Neural progenitor cell (in vitro differentiated cells): ENCODE results near the gene PIAS1. TPM values are rescaled to one million over a fixed set of nuclear protein-coding genes. Genes with fewer than 3 reads are reported as not detected.

Experiments used
- DNase-seq: peaks from one replicate; pipeline ENCODE4 v3.0.0-alpha.2; 2016; ENCODE audit warnings: low spot score
- H2AFZ ChIP-seq: fragments of 200-600 bp; sonication (generic); replicated peaks from 2 replicates; pipeline ENCODE4 v1.6.1; 2016; ENCODE audit warnings: antibody characterized with exemption
- H3F3A ChIP-seq: fragments of 200-600 bp; sonication (generic); 2 replicates; pipeline ENCODE4 v1.6.1; 2016; ENCODE audit warnings: antibody characterized with exemption, low read depth
- H3K27ac ChIP-seq: fragments of 200-600 bp; sonication (generic); 2 replicates; pipeline ENCODE4 v1.5.1; 2016; ENCODE audit warnings: mild to moderate bottlenecking
- H3K27me3 ChIP-seq: fragments of 200-600 bp; sonication (generic); 2 replicates; pipeline ENCODE4 v1.6.1; 2016; ENCODE audit warnings: mild to moderate bottlenecking, moderate library complexity
- H3K36me3 ChIP-seq: fragments of 200-600 bp; sonication (generic); 2 replicates; pipeline ENCODE4 v1.5.1; 2016
- H3K4me1 ChIP-seq: fragments of 200-600 bp; sonication (generic); 2 replicates; pipeline ENCODE4 v1.6.1; 2016; ENCODE audit warnings: mixed run types
- H3K4me2 ChIP-seq: fragments of 200-600 bp; sonication (generic); 2 replicates; pipeline ENCODE4 v1.6.1; 2016
- H3K4me3 ChIP-seq: fragments of 200-600 bp; sonication (generic); 2 replicates; pipeline ENCODE4 v1.5.1; 2016
- H3K79me2 ChIP-seq: fragments of 200-600 bp; sonication (generic); 2 replicates; pipeline ENCODE4 v1.6.1; 2016; ENCODE audit warnings: low read depth
- H3K9ac ChIP-seq: fragments of 200-600 bp; sonication (generic); 2 replicates; pipeline ENCODE4 v1.6.1; 2016
- H3K9me3 ChIP-seq: fragments of 200-600 bp; sonication (generic); 2 replicates; pipeline ENCODE4 v1.5.1; 2016; ENCODE audit warnings: low read depth
- H4K20me1 ChIP-seq: fragments of 200-600 bp; sonication (generic); 2 replicates; pipeline ENCODE4 v1.6.1; 2016; ENCODE audit warnings: low read depth
- H3K27ac Mint-ChIP-seq: 3 replicates; pipeline ENCODE4 v1.8.0; 2021; ENCODE audit warnings: mixed read lengths
- H3K27me3 Mint-ChIP-seq: 2 replicates; pipeline ENCODE4 v1.8.0; 2022; ENCODE audit warnings: low read depth, mild to moderate bottlenecking, inconsistent platforms, moderate library complexity, mixed read lengths; ENCODE audit not compliant: insufficient read depth
- H3K36me3 Mint-ChIP-seq: 3 replicates; pipeline ENCODE4 v1.8.0; 2021; ENCODE audit warnings: mixed read lengths
- H3K4me1 Mint-ChIP-seq: 3 replicates; pipeline ENCODE4 v1.8.0; 2021; ENCODE audit warnings: mixed read lengths
- H3K4me3 Mint-ChIP-seq: 3 replicates; pipeline ENCODE4 v1.8.0; 2021; ENCODE audit warnings: mild to moderate bottlenecking, moderate library complexity, mixed read lengths
- H3K9me3 Mint-ChIP-seq: 3 replicates; pipeline ENCODE4 v1.8.0; 2020; ENCODE audit warnings: mixed read lengths
- CTCF ChIP-seq: fragments of 200-600 bp; sonication (generic); IDR thresholded peaks from 2 replicates; pipeline ENCODE4 v1.5.1; 2017; ENCODE audit warnings: antibody characterized with exemption, mild to moderate bottlenecking
- EZH2 ChIP-seq: fragments of 200-600 bp; sonication (generic); IDR thresholded peaks from 2 replicates; pipeline ENCODE4 v1.6.1; 2017; ENCODE audit warnings: antibody characterized with exemption, mild to moderate bottlenecking, moderate library complexity
- EZH2phosphoT487 ChIP-seq: fragments of 200-600 bp; sonication (generic); IDR thresholded peaks from 2 replicates; pipeline ENCODE4 v1.6.1; 2017; ENCODE audit warnings: antibody characterized with exemption
- total RNA-seq: library from RNA; depleted of rRNA; stranded (reverse); fragments of >200 nt; gene quantifications from 2 replicates; pipeline ENCODE4 v1.2.3, GENCODE V29; 2015; ENCODE audit warnings: low replicate concordance

Gene PIAS1
- total RNA-seq, 1 donor from 2014 or later = 34.6 TPM

DNA sequence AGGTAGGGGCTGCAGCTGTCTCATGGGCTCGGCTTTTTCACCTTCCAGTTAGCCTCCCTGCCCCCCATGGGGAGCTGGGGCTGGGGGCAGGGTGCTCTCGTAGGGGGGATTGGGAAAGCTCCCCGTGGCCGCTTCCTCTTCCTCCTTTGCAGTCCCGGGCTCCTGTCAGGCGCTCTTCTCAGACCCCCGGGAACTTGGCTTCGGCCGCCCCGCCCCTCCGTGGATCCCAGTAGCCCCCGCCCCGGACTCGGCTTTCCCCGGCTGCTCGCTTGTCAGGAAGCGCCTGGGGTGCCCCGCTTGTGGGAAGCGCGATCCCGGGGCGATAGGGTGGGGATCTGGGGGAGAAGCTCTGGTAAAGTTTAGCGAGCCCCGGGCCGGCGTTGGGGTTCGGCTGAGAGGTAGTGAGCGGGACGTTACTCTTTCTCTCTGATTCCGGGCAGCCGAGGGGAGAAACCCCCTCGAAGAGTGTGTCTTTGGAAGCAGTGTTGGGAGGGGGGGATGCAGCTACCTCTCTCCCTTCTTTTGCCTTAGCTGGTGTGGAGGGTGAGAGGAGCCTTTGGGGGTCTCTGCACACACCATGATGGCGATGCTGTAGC lies 611 bp downstream of the PIAS1 start:
- peaks cover 4% of the 10 kb centered on the region for H3K27me3 Mint-ChIP-seq
- Histone ChIP-seq H2AFZ (peak overlapping the region; percentile 94), H4K20me1 (peaks cover 47% of the 10 kb centered on the region), H3K79me2 (peaks cover 55% of the 10 kb centered on the region), H3K27ac (peak overlapping the region; percentile 93), H3K4me3 (peak overlapping the region; percentile 98), H3K9ac (peak overlapping the region; percentile 70), H3F3A (peaks cover 21% of the 10 kb centered on the region), H3K36me3 (no peaks in the 10 kb centered on the region), H3K4me2 (peak overlapping the region; percentile 91), H3K9me3 (no peaks in the 10 kb centered on the region), H3K27me3 (no peaks in the 10 kb centered on the region), H3K4me1 (peaks cover 42% of the 10 kb centered on the region)
- H3K4me1 Mint-ChIP-seq = peaks cover 47% of the 10 kb centered on the region
- peak overlapping the region; percentile 100 for H3K4me3 Mint-ChIP-seq
- peak overlapping the region; percentile 95 for H3K27ac Mint-ChIP-seq
- TF ChIP-seq CTCF = no peak
- TF ChIP-seq EZH2phosphoT487 = no peak
- no peak for TF ChIP-seq EZH2
- H3K9me3 Mint-ChIP-seq = no peaks in the 10 kb centered on the region
- peaks cover 5% of the 10 kb centered on the region for H3K36me3 Mint-ChIP-seq
- DNase-seq = peak; percentile 87

- no peaks in the 10 kb centered on the region for H3K9me3 ChIP-seq
- no peak overlapping the region for H2AFZ ChIP-seq
- peaks cover 4% of the 10 kb centered on the region for H3K27me3 Mint-ChIP-seq
- H3K27ac Mint-ChIP-seq = peak overlapping the region; percentile 95
- H3K27me3 ChIP-seq = no peaks in the 10 kb centered on the region
- peaks cover 21% of the 10 kb centered on the region for H3F3A ChIP-seq
- no peak overlapping the region for H3K27ac ChIP-seq
- H3K4me3 ChIP-seq = peak overlapping the region; percentile 98
- peaks cover 52% of the 10 kb centered on the region for H4K20me1 ChIP-seq
- peaks cover 8% of the 10 kb centered on the region for H3K36me3 Mint-ChIP-seq
- peak overlapping the region; percentile 70 for H3K9ac ChIP-seq
- no peak for TF ChIP-seq CTCF
- no peak for TF ChIP-seq EZH2phosphoT487
- TF ChIP-seq EZH2 = no peak
- peak overlapping the region; percentile 100 for H3K4me3 Mint-ChIP-seq
- H3K4me1 ChIP-seq = peaks cover 42% of the 10 kb centered on the region
- H3K4me2 ChIP-seq = peak overlapping the region; percentile 91
- no peaks in the 10 kb centered on the region for H3K36me3 ChIP-seq
- H3K9me3 Mint-ChIP-seq = no peaks in the 10 kb centered on the region
- peaks cover 60% of the 10 kb centered on the region for H3K79me2 ChIP-seq
- H3K4me1 Mint-ChIP-seq = peaks cover 48% of the 10 kb centered on the region
- peak; percentile 56 for DNase-seq
Observed at GRCh38 chr15:68055224-68055705, 1.1 kb downstream of the PIAS1 start.

- Histone ChIP-seq H3K9ac (no peak overlapping the region), H3K27ac (no peak overlapping the region), H3F3A (peaks cover 21% of the 10 kb centered on the region), H3K9me3 (no peaks in the 10 kb centered on the region), H3K27me3 (no peaks in the 10 kb centered on the region), H2AFZ (no peak overlapping the region), H3K36me3 (no peaks in the 10 kb centered on the region), H3K4me3 (peak overlapping the region; percentile 98), H3K4me1 (peaks cover 48% of the 10 kb centered on the region), H3K4me2 (peak overlapping the region; percentile 91), H3K79me2 (peaks cover 70% of the 10 kb centered on the region), H4K20me1 (peaks cover 61% of the 10 kb centered on the region)
- no peaks in the 10 kb centered on the region for H3K9me3 Mint-ChIP-seq
- H3K4me3 Mint-ChIP-seq = peak overlapping the region; percentile 100
- peaks cover 53% of the 10 kb centered on the region for H3K4me1 Mint-ChIP-seq
- H3K36me3 Mint-ChIP-seq = peaks cover 9% of the 10 kb centered on the region
- TF ChIP-seq CTCF = no peak
- DNase-seq = peak; percentile 21
- peaks cover 4% of the 10 kb centered on the region for H3K27me3 Mint-ChIP-seq
- peak overlapping the region; percentile 82 for H3K27ac Mint-ChIP-seq
Observed at GRCh38 chr15:68056097-68056865, 2.2 kb downstream of the PIAS1 start.
